Right atrium auricular region (tissue), 2 donors: Measurements from ENCODE around the gene LRIT3. TPM values are rescaled to one million over a fixed set of nuclear protein-coding genes. Genes with fewer than 3 reads are reported as not detected.

Experiments
- DNase-seq: peaks from one replicate; pipeline ENCODE4 v3.0.0-alpha.2; 2019; ENCODE audit warnings: low spot score
- H3K27ac ChIP-seq, 2 donors: fragments of 200-600 bp; sonication (generic); 1 replicate in 1 of 2; 2 replicates in 1 of 2; pipeline ENCODE4 v1.5.1; 2016 to 2019
- H3K27me3 ChIP-seq, 2 donors: fragments of 200-600 bp; sonication (generic); one replicate each; pipeline versions ENCODE4 v1.5.1 to v1.6.0; 2017 to 2019
- H3K36me3 ChIP-seq: fragments of 200-600 bp; sonication (generic); one replicate; pipeline ENCODE4 v1.5.1; 2016
- H3K4me1 ChIP-seq, 2 donors: fragments of 200-600 bp; sonication (generic); one replicate each; pipeline versions ENCODE4 v1.5.1 to v1.6.0; 2017 to 2019
- H3K4me3 ChIP-seq, 2 donors: fragments of 200-600 bp; sonication (generic); 1 replicate in 1 of 2; 2 replicates in 1 of 2; pipeline ENCODE4 v1.5.1; 2017 to 2019; ENCODE audit warnings: mild to moderate bottlenecking in 1 of 2, moderate library complexity in 1 of 2
- H3K9me3 ChIP-seq, 2 donors: fragments of 200-600 bp; sonication (generic); one replicate each; pipeline ENCODE4 v1.5.1; 2019
- CTCF ChIP-seq, 2 donors: fragments of 200-600 bp; sonication (generic); IDR thresholded peaks; one replicate each; pipeline ENCODE4 v1.5.1; 2019; ENCODE audit warnings: antibody characterized with exemption in 2 of 2
- total RNA-seq, 2 donors: library from RNA; depleted of rRNA; stranded (reverse); fragments of >200 nt; gene quantifications; one replicate each; pipeline ENCODE4 v1.1.0, GENCODE V29; 2016

Gene LRIT3
- under 1 TPM in 1 of 2 donors, not detected in 1; 0.12 TPM for total RNA-seq

DNA sequence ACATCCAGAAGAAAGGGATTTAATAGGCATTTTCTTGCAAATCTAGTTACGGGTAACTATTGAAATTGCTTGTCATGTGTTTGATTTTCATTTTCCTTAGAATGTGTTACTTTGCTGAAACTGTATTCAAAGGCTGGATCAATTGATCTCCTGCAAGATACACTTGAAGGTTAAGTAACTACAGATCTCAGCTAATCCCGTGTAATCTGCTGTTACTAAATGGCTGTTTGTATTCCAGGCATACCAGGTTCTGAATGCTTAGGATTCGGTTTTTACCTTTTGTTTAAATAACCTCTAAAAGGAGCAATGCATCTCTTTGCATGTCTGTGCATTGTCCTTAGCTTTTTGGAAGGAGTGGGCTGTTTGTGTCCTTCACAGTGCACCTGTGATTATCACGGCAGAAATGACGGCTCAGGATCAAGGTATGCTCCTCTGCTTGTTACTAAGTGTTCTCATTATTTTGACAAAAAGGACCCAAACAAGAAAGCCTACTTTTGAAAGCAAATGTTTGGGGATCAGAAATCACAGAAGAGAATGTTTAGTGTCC lies at the start of gene LRIT3:
Gene LRIT3, plus strand, starts transcription at position 212 of the 547 bp plus-strand sequence. Its CDS starts 95 bp downstream, at position 307.
- H3K4me3 ChIP-seq = no peak within 1 kb of the TSS
- no peaks in the 10 kb centered on the region for H3K4me1 ChIP-seq
- H3K27me3 ChIP-seq = no peaks in the 10 kb centered on the region
- no peak for TF ChIP-seq CTCF (IDR thresholded peaks at IDR 0.05)
- no peak within 1 kb of the TSS for H3K27ac ChIP-seq
- no peaks in the 10 kb centered on the region for H3K36me3 ChIP-seq
- DNase-seq = no peak
- H3K9me3 ChIP-seq = no peaks in the 10 kb centered on the region

DNA sequence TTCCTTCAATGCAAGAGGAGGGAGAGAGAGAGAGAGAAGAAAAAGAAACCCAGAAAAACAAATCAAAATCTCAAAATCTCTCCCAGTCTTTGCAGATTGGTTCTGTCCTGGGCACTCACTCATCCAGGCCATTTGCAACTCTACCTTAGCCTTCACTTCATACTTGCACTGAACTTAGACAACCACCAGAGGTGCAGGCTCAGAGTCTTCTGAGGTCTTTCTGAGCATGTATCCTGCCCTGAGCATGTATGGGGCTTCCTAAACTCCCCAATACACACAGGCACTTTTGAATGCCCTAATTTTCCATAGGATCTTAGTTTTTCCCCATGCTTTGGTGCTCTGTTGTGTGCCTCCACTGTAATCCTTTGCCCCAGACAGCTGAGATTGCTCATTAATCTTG lies 49.0 kb upstream of the LRIT3 start:
- no peak overlapping the region for H3K27ac ChIP-seq

GRCh38 chr4:109801099-109801789 lies 46.7 kb upstream of the LRIT3 start:
- H3K27ac ChIP-seq = peak overlapping the region in 1 of 2 donors; percentile 18
- H3K36me3 ChIP-seq = no peaks in the 10 kb centered on the region
- peak overlapping the region; percentile 7 to 30 for H3K4me3 ChIP-seq
- H3K9me3 ChIP-seq = peaks cover 0 to 4% of the 10 kb centered on the region in 2 donors
- no peaks in the 10 kb centered on the region for H3K27me3 ChIP-seq
- H3K4me1 ChIP-seq = no peaks in the 10 kb centered on the region
- no peak for DNase-seq
- TF ChIP-seq CTCF (IDR thresholded peaks at IDR 0.05) = no peak

More for the DNA sequence above, 49.0 kb upstream of the LRIT3 start:
- no peaks in the 10 kb centered on the region for H3K27me3 ChIP-seq
- no peak for DNase-seq
- no peaks in the 10 kb centered on the region for H3K36me3 ChIP-seq
- TF ChIP-seq CTCF (IDR thresholded peaks at IDR 0.05) = no peak
- no peak overlapping the region for H3K4me3 ChIP-seq
- no peaks in the 10 kb centered on the region for H3K4me1 ChIP-seq
- H3K9me3 ChIP-seq = peaks cover 0 to 14% of the 10 kb centered on the region in 2 donors

GRCh38 chr4:109801895-109802319 lies 46.0 kb upstream of the LRIT3 start, which contains the start of gene CFI:
TSS of gene CFI (minus strand) at chr4:109801999. CDS start at chr4:109801971, 28 bp downstream.
- H3K4me1 ChIP-seq = no peaks in the 10 kb centered on the region
- no peak for TF ChIP-seq CTCF (IDR thresholded peaks at IDR 0.05)
- H3K9me3 ChIP-seq = no peaks in the 10 kb centered on the region
- DNase-seq = no peak
- peak within 1 kb of the TSS in 1 of 2 donors; percentile 18 for H3K27ac ChIP-seq
- H3K27me3 ChIP-seq = no peaks in the 10 kb centered on the region
- no peaks in the 10 kb centered on the region for H3K36me3 ChIP-seq
- H3K4me3 ChIP-seq = peak within 1 kb of the TSS; percentile 7 to 30

GRCh38 chr4:109803924-109804571 lies 43.9 kb upstream of the LRIT3 start:
- no peaks in the 10 kb centered on the region for H3K9me3 ChIP-seq
- H3K4me1 ChIP-seq = no peaks in the 10 kb centered on the region
- no peak overlapping the region for H3K4me3 ChIP-seq
- H3K27me3 ChIP-seq = no peaks in the 10 kb centered on the region
- TF ChIP-seq CTCF (IDR thresholded peaks at IDR 0.05) = peak in 1 of 2 donors; percentile 53
- H3K36me3 ChIP-seq = no peaks in the 10 kb centered on the region
- no peak for DNase-seq
- H3K27ac ChIP-seq = no peak overlapping the region
